Fibroblast of the aortic adventitia (primary cell): ENCODE results near the gene RAB8B. TPM values are rescaled to one million over a fixed set of nuclear protein-coding genes. Genes with fewer than 3 reads are reported as not detected.

Experiments
- DNase-seq: peaks from one replicate; pipeline ENCODE4 v3.0.0-alpha.2; 2010; ENCODE audit warnings: low read depth
- H3K4me3 ChIP-seq: 2 replicates; pipeline ENCODE4 v1.5.1; 2011; ENCODE audit warnings: low read depth, mild to moderate bottlenecking, control low read depth, low read length, moderate library complexity
- CTCF ChIP-seq: IDR thresholded peaks from 2 replicates; pipeline ENCODE4 v1.5.1; 2011; ENCODE audit warnings: mild to moderate bottlenecking, low read length, control low read depth, inconsistent platforms; ENCODE audit not compliant: insufficient read depth
- total RNA-seq: library from RNA; depleted of rRNA; stranded (reverse); fragments of >200 nt; gene quantifications from 2 replicates; pipeline ENCODE4 v1.2.3, GENCODE V29; 2012; ENCODE audit warnings: low replicate concordance

RAB8B gene
- total RNA-seq, 1 donor, result 84.1 TPM

- H3K4me3 ChIP-seq, result no peak overlapping the region
- peak; percentile 56 for DNase-seq
- TF ChIP-seq CTCF, result no peak
These were observed 121.2 kb downstream of the RAB8B start for GRCh38 chr15:63310646-63311045.

- no peak overlapping the region for H3K4me3 ChIP-seq
- no peak for TF ChIP-seq CTCF
- DNase-seq, result no peak
These were observed 122.9 kb downstream of the RAB8B start for GRCh38 chr15:63312286-63312685.

- DNase-seq, result no peak
- no peak for TF ChIP-seq CTCF
- H3K4me3 ChIP-seq, result no peak overlapping the region
These were observed 124.4 kb downstream of the RAB8B start for GRCh38 chr15:63313825-63314224.

GRCh38 chr15:63314409-63314808 is 125.0 kb downstream of the RAB8B start:
- TF ChIP-seq CTCF, result no peak
- H3K4me3 ChIP-seq, result no peak overlapping the region
- DNase-seq, result no peak

Other genes starting within 250 kb of the RAB8B start
- 261 and 746 TPM in 2 replicates for gene TPM1, start 146.9 kb upstream of the RAB8B start, total RNA-seq
- gene LACTB, start 67.7 kb upstream of the RAB8B start, total RNA-seq, result 26.1 and 36.1 TPM in 2 replicates
- 92.0 and 193 TPM in 2 replicates for gene RPS27L, start 32.1 kb upstream of the RAB8B start, total RNA-seq
- gene APH1B, start 88.0 kb downstream of the RAB8B start, total RNA-seq, result 7.8 and 22.3 TPM in 2 replicates
- 21.5 and 174 TPM in 2 replicates for gene CA12, start 192.2 kb downstream of the RAB8B start, total RNA-seq